Esophagus squamous epithelium (tissue), 5 donors: ENCODE data around the gene TMEM221. TPM values are rescaled to one million over a fixed set of nuclear protein-coding genes. Genes with fewer than 3 reads are reported as not detected.
A peak's percentile ranks its signal among the peaks of the same experiment; 100 is the strongest.

Source experiments
- DNase-seq: peaks from one replicate; lab custom pipeline; 2025; lab: John Stamatoyannopoulos, UW
- H3K27ac ChIP-seq, 4 donors: fragments of 200-600 bp; sonication (generic); one replicate each; pipeline ENCODE4 v1.5.1; 2016 to 2019; ENCODE audit warnings: mild to moderate bottlenecking in 1 of 4
- H3K27me3 ChIP-seq, 4 donors: fragments of 200-600 bp; sonication (generic); 1 replicate in 3 of 4; 2 replicates in 1 of 4; pipeline versions ENCODE4 v1.5.1 to v1.6.0; 2017 to 2021; ENCODE audit warnings: antibody characterized with exemption in 1 of 4
- H3K36me3 ChIP-seq, 3 donors: fragments of 200-600 bp; sonication (generic); one replicate each; pipeline ENCODE4 v1.5.1; 2016 to 2019
- H3K4me1 ChIP-seq, 3 donors: fragments of 200-600 bp; sonication (generic); one replicate each; pipeline ENCODE4 v1.5.1; 2017 to 2019
- H3K4me3 ChIP-seq, 4 donors: fragments of 200-600 bp; sonication (generic); 1 replicate in 3 of 4; 2 replicates in 1 of 4; pipeline ENCODE4 v1.5.1; 2016 to 2019; ENCODE audit warnings: mild to moderate bottlenecking in 2 of 4, moderate library complexity in 1 of 4
- H3K9me3 ChIP-seq, 3 donors: fragments of 200-600 bp; sonication (generic); one replicate each; pipeline ENCODE4 v1.5.1; 2016 to 2019
- POLR2A ChIP-seq, 4 donors: fragments of 450-650 bp; IDR thresholded peaks; one replicate each; pipeline ENCODE4 v1.6.1; 2017; ENCODE audit warnings: antibody characterized with exemption in 4 of 4, mild to moderate bottlenecking in 4 of 4, moderate library complexity in 3 of 4
- WGBS, 2 donors: methylation state at CpG; one replicate each; pipeline ENCODE4 v1.1.5; 2018; 5-methylcytosine and 5-hydroxymethylcytosine counted together
- intact Hi-C: fragments of 100-400 bp; cut with DNase I; formaldehyde crosslinking; loops from one replicate; pipeline ENCODE4 v1.15.0; 2022
- total RNA-seq, 4 donors: library from RNA; depleted of rRNA; stranded (reverse); fragments of >200 nt; gene quantifications; one replicate each; pipeline ENCODE4 v1.1.0, GENCODE V29; 2016
- TF ChIP-seq, protein P1 (sequence below), 6 experiments: fragments of 450-650 bp in 4 of 6; fragments of 200-600 bp in 2 of 6; sonication (generic) in 2 of 6; IDR thresholded peaks; one replicate each; pipeline ENCODE4 v1.5.1; 2016 to 2019; ENCODE audit warnings: antibody characterized with exemption in 6 of 6, mild to moderate bottlenecking in 4 of 6, moderate library complexity in 4 of 6
- donor health status: DM: yes; HTN: yes; CAD: no.

Gene TMEM221
- total RNA-seq, 4 donors from 2014 or later: 0.19 to 0.26 TPM; not detected in 2

DNA sequence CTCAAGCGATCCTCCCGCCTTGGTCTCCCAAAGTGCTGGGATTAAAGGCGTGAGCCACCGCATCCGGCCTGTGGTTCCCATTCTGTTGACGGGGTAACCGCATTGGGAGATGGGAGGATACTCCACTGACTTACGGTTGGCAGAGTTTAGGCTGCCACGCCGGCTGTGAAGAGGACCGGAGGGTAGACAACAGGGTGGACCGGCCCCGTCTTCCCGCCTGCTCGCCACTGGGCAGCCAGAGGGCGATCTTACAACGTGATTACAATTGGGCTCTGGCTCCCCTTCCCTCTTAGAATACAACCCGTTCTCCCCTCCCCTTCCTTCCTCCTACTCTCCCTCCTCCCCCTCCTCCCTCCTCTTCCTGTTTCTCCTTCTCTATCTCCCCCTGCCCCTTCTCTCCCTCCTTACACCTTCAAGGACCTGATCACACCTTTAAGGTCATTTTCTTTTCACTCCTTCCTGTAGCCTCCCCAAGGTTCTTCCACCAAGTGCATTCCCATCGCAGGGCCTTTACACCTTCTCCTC is 53.5 kb downstream of the TMEM221 start:
- peaks cover 0 to 49% (median 0%) of the 10 kb centered on the region in 4 donors for H3K27me3 ChIP-seq
- WGBS, 2 donors: 13 to 24% methylated on average over 16 to 19 of the region's 19 CpGs
- peak overlapping the region in 1 of 4 donors; percentile 14 for H3K27ac ChIP-seq
- TF ChIP-seq POLR2A (IDR thresholded peaks at IDR 0.05): no peak
- TF ChIP-seq, protein P1, sequence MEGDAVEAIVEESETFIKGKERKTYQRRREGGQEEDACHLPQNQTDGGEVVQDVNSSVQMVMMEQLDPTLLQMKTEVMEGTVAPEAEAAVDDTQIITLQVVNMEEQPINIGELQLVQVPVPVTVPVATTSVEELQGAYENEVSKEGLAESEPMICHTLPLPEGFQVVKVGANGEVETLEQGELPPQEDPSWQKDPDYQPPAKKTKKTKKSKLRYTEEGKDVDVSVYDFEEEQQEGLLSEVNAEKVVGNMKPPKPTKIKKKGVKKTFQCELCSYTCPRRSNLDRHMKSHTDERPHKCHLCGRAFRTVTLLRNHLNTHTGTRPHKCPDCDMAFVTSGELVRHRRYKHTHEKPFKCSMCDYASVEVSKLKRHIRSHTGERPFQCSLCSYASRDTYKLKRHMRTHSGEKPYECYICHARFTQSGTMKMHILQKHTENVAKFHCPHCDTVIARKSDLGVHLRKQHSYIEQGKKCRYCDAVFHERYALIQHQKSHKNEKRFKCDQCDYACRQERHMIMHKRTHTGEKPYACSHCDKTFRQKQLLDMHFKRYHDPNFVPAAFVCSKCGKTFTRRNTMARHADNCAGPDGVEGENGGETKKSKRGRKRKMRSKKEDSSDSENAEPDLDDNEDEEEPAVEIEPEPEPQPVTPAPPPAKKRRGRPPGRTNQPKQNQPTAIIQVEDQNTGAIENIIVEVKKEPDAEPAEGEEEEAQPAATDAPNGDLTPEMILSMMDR (IDR thresholded peaks at IDR 0.05): peak; percentile 38 to 88 (median 66)
- H3K9me3 ChIP-seq: no peaks in the 10 kb centered on the region
- no peak for DNase-seq
- H3K4me1 ChIP-seq: peaks cover 6 to 42% (median 14%) of the 10 kb centered on the region in 3 donors
- H3K4me3 ChIP-seq: no peak overlapping the region
- H3K36me3 ChIP-seq: no peaks in the 10 kb centered on the region
- intact Hi-C loops: loop anchor here (10.0 kb wide), 1 partner anchor 70 kb away; the partner anchor contains the start of gene NXNL1

GRCh38 chr19:17393914-17394313 is 54.6 kb downstream of the TMEM221 start, which contains the start of gene CCDC194:
TSS of gene CCDC194 (minus strand) at chr19:17394196. CDS start at chr19:17394158, 38 bp downstream.
- Histone ChIP-seq H3K9me3 (no peaks in the 10 kb centered on the region), H3K4me1 (peaks cover 6 to 43% (median 14%) of the 10 kb centered on the region in 3 donors), H3K27me3 (peaks cover 0 to 54% (median 0%) of the 10 kb centered on the region in 4 donors), H3K36me3 (no peaks in the 10 kb centered on the region), H3K4me3 (no peak within 1 kb of the TSS), H3K27ac (peak within 1 kb of the TSS in 1 of 4 donors; percentile 14)
- 22% methylated on average over 10 of the region's 41 CpGs; no CpG with 5 or more reads in 1 of the 2 donors for WGBS, 2 donors
- no peak for TF ChIP-seq POLR2A (IDR thresholded peaks at IDR 0.05)
- TF ChIP-seq, protein P1 (IDR thresholded peaks at IDR 0.05): no peak
- intact Hi-C loops: loop anchor here (10.0 kb wide), 1 partner anchor 71 kb away; the partner anchor contains the start of gene NXNL1
- DNase-seq: no peak

- H3K27ac ChIP-seq: no peak overlapping the region
- H3K36me3 ChIP-seq: no peaks in the 10 kb centered on the region
- H3K9me3 ChIP-seq: no peaks in the 10 kb centered on the region
- TF ChIP-seq POLR2A (IDR thresholded peaks at IDR 0.05): no peak
- TF ChIP-seq, protein P1 (IDR thresholded peaks at IDR 0.05): no peak
- peaks cover 6 to 43% (median 14%) of the 10 kb centered on the region in 3 donors for H3K4me1 ChIP-seq
- DNase-seq: no peak
- 21 to 35% methylated on average over 1 to 2 of the region's 2 CpGs for whole genome bisulfite sequencing, 2 donors
- intact Hi-C loops: loop anchor here (10.0 kb wide), 1 partner anchor 72 kb away; the partner anchor contains the start of gene NXNL1
- peaks cover 0 to 54% (median 0%) of the 10 kb centered on the region in 4 donors for H3K27me3 ChIP-seq
- H3K4me3 ChIP-seq: no peak overlapping the region
Observed at GRCh38 chr19:17393002-17393401, 55.5 kb downstream of the TMEM221 start.

DNA sequence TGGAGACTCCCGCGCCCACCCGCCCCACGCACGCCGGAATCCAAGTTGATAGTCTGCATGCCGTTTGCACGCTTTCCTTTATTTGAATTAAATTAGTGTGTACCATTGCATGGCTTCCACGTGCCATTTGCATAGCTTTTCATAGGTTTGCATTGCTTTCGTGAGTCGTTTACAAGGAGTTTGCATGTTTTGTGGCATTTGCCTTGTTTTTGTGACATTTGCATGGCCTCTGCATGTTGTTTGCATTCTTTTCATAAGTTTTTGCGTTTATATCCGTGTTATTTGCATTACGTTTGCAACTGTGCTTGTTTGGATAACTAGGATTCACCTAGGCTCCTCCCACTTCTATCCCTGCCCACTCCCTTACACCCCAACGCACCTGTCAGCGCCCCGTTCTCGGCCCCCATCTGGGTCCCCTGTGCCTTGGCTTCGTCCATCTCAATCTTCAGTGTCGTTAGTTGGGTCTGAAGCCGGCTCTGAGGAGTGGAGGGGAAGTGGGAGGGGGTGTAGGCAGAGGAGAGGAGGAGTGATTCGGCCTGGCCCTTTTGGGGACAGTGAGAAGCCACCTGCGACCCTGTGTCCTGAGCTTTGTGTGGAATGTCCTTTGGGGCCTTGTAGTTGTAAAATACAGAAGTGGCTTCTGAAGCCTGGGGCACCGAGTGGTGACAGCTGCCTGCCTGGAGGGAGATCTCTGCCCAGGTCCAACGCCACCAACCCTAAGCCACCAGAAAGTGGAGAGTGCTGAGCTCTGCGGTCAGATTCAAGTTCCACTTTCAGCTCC is 56.9 kb downstream of the TMEM221 start:
- intact Hi-C loops: loop anchor here (10.0 kb wide), 1 partner anchor 73 kb away; the partner anchor contains the start of gene NXNL1
- TF ChIP-seq, protein P1 (IDR thresholded peaks at IDR 0.05): no peak
- TF ChIP-seq POLR2A (IDR thresholded peaks at IDR 0.05): no peak
- WGBS, 2 donors: 2 to 10% methylated on average over 7 to 17 of the region's 26 CpGs
- Histone ChIP-seq H3K27ac (peak overlapping the region in 1 of 4 donors; percentile 3), H3K27me3 (peaks cover 0 to 54% (median 0%) of the 10 kb centered on the region in 4 donors), H3K4me1 (peaks cover 6 to 43% (median 14%) of the 10 kb centered on the region in 3 donors), H3K4me3 (peak overlapping the region; percentile 16 to 67 (median 50)), H3K36me3 (no peaks in the 10 kb centered on the region), H3K9me3 (no peaks in the 10 kb centered on the region)
- DNase-seq: no peak
